Measurements from ENCODE around the gene ABCA13.

Gene ABCA13

DNA sequence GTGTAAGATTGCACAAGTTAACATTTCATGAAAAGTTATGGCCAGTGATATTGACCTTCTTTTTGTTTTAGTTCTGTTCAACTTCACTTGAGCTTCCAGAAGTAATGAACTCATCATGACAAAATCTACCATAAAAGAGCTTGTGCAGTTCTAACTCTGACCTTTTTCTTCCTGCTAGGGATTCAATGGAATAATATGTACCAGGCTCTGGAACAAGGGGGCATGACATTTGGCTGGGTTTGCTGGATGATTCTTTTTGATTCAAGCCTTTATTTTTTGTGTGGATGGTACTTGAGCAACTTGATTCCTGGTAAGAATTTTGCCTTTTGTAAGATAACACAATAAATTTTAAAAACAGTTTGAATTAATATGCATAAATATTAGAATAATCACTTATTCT lies 205.0 kb downstream of the ABCA13 start:
- DNase-seq (ENCODE audit: low spot score), result no peak
- TF ChIP-seq, protein P1, sequence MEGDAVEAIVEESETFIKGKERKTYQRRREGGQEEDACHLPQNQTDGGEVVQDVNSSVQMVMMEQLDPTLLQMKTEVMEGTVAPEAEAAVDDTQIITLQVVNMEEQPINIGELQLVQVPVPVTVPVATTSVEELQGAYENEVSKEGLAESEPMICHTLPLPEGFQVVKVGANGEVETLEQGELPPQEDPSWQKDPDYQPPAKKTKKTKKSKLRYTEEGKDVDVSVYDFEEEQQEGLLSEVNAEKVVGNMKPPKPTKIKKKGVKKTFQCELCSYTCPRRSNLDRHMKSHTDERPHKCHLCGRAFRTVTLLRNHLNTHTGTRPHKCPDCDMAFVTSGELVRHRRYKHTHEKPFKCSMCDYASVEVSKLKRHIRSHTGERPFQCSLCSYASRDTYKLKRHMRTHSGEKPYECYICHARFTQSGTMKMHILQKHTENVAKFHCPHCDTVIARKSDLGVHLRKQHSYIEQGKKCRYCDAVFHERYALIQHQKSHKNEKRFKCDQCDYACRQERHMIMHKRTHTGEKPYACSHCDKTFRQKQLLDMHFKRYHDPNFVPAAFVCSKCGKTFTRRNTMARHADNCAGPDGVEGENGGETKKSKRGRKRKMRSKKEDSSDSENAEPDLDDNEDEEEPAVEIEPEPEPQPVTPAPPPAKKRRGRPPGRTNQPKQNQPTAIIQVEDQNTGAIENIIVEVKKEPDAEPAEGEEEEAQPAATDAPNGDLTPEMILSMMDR (IDR thresholded peaks at IDR 0.05; ENCODE audit: extremely low read depth, insufficient read depth, missing control alignments), result no peak
- in situ Hi-C loops (cut with MboI; ENCODE audit: low pct_unique_long_range_greater_than_20kb, low sequenced_read_pairs, unreplicated experiment), result no loop called here

DNA sequence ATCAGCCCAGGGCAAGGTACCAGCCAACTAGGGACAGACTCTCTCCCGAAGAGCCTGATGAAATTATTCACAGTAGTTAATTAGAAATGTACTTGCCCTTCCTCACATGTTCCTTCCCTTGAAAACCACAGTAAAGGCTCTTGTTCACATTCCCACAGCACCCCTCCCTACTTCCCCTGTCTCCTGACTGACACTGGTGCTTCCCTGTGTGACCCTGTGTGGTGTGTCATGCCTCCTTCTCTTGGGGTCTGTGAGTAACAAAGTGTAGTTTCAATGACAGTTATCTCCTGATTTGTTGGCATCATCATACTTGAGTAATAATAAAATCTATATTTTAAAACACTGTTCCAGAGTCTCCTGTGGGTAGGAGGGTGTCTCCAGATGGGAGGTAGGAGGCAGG lies 209.7 kb downstream of the ABCA13 start:
- DNase-seq (ENCODE audit: low spot score), result no peak
- in situ Hi-C loops (cut with MboI; ENCODE audit: low pct_unique_long_range_greater_than_20kb, low sequenced_read_pairs, unreplicated experiment), result no loop called here
- TF ChIP-seq, protein P1 (IDR thresholded peaks at IDR 0.05; ENCODE audit: extremely low read depth, insufficient read depth, missing control alignments), result no peak

- no peak for DNase-seq (ENCODE audit: low spot score)
- TF ChIP-seq, protein P1 (IDR thresholded peaks at IDR 0.05; ENCODE audit: extremely low read depth, insufficient read depth, missing control alignments), result no peak
- in situ Hi-C loops (cut with MboI; ENCODE audit: low pct_unique_long_range_greater_than_20kb, low sequenced_read_pairs, unreplicated experiment), result no loop called here
These were observed 210.3 kb downstream of the ABCA13 start for GRCh38 chr7:48381571-48381970.

DNA sequence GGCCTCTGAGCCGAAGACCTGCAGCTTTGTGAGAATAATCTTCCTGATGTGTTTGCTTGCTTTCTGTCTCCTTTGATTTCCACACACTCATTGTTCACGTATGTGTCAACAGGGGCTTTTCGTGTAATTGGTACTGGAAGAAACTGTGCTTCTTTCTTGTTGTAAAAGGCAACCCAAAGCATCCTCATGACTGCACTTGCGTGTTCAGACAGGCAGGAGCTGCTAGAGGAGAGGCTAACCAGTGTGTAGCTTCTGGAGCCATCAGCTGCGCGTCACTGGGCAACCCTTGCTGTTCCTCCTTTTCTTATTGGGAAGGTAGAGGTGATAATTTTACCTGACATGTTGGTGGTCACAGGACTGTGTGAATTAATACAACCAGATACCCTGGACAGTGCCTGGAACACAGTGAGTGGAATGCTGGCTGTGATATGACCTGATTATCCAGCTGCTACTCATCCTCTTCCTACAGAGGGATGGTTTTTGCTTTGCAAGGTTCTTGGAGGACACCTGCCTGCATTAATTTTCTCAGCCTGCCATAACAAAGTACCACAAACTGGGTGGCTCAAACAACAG lies 213.0 kb downstream of the ABCA13 start:
- TF ChIP-seq, protein P1 (IDR thresholded peaks at IDR 0.05; ENCODE audit: extremely low read depth, insufficient read depth, missing control alignments), result no peak
- DNase-seq (ENCODE audit: low spot score), result no peak
- in situ Hi-C loops (cut with MboI; ENCODE audit: low pct_unique_long_range_greater_than_20kb, low sequenced_read_pairs, unreplicated experiment), result no loop called here

DNA sequence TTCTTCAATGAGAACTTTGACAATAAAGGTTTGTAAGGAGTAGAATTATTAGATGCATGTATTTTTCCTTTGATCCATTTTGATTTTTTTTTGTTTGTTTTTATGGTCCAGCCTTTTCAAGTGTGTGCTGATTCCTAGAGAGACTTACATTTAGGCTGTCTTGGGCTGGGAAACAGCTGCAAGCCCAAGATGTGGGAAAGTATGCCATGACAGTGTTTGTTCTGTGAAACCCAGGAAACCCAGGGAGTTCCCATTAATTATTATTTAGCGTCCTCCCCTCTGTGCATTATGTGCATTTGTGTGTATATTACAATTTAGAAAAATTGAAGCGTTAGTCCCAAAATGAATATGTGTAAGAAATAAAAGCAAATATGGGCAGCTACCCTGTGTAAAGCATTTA lies 216.7 kb downstream of the ABCA13 start:
- TF ChIP-seq, protein P1 (IDR thresholded peaks at IDR 0.05; ENCODE audit: extremely low read depth, insufficient read depth, missing control alignments), result no peak
- in situ Hi-C loops (cut with MboI; ENCODE audit: low pct_unique_long_range_greater_than_20kb, low sequenced_read_pairs, unreplicated experiment), result no loop called here

GRCh38 chr7:48388911-48389310 lies 217.7 kb downstream of the ABCA13 start:
- in situ Hi-C loops (cut with MboI; ENCODE audit: low pct_unique_long_range_greater_than_20kb, low sequenced_read_pairs, unreplicated experiment), result no loop called here
- no peak for DNase-seq (ENCODE audit: low spot score)
- TF ChIP-seq, protein P1 (IDR thresholded peaks at IDR 0.05; ENCODE audit: extremely low read depth, insufficient read depth, missing control alignments), result no peak

More for the DNA sequence above, 216.7 kb downstream of the ABCA13 start:
- DNase-seq (ENCODE audit: low spot score), result no peak

Measured in GM13977 (cell line).